Stimulated activated CD4-positive, alpha-beta T cell treated with anti-CD3 and anti-CD28 coated beads, TNF-alpha, amount 100 ng/mL, for 1 hour (primary cell): ENCODE data around the gene EGFL7.

Source experiments
- DNase-seq, 3 donors: peaks; one replicate each; pipeline ENCODE4 v3.0.0-alpha.2; 2020; ENCODE audit warnings: low read depth in 3 of 3, low spot score in 1 of 3

Gene EGFL7

DNA sequence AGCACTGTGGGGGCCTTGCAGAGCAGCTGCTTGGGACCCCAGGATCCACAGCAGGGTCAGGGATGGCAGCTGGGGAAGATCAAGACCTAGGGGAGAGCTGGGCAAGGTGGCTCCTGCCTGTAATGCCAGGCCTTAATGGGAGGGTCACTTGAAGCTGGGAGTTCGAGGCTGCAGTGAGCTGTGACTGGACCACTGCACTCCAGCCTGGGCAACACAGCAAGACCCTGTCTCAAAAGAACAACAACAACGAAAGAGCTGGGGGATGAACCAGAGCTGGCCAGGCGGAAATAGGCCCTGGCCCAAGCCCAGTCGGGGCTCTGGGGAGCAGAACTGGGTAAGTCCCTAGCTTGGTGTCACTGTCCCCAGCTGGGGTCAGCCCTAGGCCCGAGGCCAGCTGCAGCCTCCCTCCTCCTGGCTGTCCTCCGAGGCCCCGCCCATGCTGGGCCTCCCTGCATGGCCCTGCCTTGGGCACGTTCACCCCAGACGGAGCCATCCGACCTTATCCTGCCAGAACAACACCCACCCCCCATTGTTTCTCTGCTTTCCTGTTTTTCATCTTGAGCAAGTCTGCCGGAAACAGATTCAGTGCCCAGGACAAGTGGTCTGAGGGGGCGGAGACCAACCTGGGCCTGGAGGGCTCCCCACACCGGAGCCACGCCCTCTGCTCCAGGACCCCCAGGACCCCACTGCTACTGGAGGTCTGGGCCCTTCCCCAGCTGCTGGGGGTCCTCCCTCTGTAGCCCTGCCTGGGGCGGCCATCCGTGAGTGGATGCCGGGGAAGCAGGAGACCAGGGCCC is 51.6 kb downstream of the EGFL7 start:
- DNase-seq, result no peak

DNA sequence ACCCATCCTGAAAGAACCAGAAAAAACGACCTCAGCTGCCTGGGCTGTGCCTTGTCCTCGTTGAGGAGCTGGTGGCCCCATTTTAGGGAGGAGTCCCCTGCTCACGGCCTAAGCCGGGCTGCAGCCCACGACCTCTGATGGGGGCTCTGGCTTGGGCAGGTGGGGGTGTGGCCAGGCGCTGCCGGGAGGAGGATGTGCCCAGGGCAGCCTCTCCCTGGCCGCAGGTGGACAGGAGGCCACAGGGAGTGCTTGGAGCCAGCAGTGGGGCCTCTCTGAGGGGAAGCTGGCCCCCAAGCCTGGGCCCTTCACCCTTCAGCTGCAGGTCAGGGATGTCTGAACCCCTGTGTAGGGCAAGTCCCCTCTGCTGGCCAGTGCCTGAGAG is 52.2 kb downstream of the EGFL7 start:
- no peak for DNase-seq

DNA sequence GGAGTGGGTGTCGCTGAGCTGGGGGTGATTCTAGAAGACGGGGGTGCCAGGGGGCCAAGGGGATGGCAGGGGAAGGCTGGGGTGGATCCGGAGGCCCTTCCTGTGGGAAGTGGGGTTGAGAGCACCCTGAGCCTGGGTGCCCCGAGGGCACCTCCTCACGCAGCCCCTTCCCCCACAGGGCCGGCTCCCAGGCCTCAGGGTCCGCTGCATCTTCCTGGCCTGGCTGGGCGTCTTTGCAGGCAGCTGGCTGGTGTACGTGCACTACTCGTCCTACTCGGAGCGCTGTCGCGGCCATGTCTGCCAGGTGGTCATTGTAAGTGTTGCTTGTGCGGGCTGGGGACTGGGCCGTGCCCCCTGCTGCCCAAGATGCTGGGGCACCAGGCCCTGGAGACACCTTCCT is 54.7 kb downstream of the EGFL7 start:
- DNase-seq, result no peak

DNA sequence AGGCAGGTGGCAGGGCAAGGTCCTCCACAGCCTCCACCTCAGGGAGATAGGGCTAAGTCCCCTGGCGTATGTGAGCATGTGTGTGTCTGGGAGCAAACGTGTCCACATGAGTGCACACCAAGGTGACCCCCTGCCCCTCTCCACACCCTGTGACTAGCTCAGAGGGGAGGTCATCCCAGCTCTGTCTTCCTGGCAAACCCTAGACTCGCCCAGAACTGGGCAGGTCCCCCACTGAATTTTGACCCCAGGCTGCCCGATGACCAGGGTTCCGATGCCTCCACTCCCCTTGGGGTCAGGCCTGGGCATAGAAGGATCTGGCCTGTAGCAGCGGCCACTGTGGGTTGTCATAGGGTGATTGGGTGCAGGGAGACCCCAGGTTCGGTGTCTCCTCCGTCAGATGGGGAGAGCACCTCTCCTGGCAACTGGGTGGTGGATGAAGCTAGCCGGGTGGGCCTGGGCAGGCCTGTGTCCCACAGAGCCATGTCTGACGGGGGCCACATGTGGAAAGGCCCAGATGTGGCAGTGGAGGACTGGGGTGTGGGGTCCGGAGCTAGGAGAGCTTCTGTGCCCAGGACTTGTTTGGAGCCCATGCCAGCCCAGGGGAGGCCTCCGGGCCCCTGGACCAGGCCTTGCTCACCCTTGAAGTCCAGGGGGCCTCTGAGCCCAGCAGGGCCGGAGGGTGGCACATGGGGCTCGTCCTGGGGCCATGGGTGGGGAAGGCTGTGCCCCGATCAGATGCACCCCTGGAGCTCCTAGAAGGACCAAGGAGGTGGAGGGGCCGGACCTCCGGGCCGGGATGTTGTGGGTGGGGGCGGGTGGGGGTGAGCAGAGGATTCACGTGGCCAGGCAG is 55.9 kb downstream of the EGFL7 start:
- no peak for DNase-seq

DNA sequence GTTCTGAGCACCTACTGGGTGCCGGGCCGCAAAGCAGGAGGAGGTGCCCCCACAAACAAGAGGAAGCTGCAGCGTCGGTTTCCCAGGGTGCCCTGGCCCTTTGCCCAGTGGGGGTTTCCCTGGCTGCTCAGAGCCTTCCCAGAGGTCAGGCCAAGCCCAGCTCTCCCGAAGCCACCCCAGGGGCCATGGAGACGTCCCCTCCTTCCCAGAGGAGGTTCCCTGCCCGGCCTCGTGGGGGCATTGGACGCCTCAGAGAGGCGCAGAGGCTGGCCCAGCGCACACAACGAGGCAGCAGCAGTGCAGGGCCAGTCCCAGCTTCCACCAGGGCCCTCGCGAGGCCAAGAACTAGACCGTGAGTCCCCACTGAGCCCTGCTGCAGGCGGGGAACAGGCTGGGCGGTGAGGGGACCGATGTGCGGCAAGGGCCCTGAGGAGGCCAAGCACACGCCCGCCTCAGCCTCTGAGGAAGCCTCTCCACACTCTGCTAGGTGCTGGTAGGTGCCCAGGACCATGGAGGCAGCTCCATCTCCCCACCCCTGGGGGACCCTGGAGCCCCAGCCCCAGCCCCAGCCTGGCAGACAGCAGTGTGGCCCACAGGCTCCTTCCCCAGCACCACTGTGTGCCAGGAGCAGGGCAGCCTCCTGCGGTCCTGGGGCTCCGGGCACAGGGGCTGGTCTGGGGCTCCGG is 56.6 kb downstream of the EGFL7 start:
- DNase-seq, result no peak

DNA sequence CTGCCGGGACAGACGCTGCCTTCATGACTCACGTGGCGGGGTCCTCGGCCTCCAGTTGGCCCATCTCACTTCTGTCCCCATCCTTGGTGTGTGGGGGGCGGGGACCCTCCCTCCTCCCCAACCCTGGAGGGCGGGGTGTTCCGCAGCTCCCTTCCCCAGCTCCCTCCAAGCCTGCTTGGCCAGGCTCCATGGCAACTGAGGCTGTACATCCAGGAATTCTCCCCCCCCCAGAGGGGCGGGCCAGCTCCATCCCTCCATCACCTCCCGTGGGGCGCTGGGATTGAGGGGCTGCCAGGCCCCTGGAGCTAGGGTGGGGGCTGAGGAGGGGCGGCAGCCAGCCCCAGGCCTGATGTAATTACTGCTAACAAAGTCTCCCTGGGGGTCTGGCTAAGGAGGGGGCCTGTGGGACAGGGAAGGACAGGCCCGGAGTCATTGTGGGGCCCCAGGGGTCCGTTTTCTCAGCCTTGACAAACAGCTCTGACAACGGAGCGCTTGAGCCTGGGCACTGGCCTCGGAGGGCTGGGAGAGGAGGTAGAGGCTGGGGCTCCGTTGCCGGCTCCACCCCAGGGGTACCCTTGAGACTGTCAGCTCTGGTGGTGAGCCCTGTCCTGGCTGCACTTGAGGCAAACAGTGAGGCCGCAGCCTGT is 57.7 kb downstream of the EGFL7 start:
- DNase-seq, result no peak

DNA sequence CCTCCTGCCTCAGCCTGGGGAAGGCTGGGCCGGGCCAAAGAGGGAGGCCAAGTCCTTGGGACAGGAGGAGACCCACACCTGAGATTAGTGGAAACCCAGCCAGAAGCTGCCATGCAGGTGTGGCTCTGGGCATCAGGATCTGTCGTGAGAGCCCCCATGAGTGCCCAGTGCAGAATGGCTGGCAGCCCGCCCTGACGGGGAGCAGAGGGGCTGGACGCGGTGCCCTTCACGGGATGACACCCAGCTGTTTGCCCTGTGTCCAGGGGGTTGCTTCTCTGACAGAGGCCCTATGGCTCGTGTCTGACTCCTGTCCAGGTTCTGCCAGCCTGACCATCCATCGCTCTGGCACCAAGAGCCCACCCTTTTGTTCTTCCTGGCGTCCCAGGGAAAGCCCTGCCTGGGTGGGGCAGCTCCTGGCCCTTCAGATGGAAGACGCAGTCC is 58.2 kb downstream of the EGFL7 start:
- no peak for DNase-seq

DNA sequence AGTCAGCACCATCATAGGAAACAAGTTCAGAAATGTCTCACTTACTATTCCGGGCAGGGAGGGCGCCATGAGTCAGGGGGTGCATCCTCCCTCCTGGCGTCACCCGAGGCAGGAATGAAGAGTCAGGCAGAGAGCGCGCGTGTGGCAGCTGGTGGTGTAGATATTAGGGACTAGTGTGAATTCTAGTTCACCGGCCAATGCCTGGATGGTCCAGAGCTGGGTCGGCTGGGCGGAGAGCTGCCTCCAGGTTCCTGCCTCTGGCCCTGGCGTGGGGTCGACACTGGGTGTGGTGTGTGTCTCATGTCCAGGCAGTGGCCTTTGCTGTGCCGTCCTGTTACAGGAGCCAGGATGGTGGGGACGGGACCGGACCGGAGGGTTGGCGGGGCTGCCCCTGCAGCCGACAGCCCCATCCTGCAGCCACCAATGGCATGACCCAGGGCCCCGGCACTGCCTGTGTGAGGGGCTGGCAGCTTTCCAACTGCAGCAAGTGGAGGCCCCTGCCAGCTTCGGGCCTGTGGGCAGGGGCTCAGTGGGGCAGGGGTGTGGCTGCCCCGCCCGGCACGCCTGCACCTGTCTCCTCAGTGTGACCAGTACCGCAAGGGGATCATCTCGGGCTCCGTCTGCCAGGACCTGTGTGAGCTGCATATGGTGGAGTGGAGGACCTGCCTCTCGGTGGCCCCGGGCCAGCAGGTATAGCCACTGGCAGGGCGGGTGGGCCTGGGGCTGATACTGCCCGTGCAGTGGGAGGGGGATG is 58.8 kb downstream of the EGFL7 start:
- no peak for DNase-seq
